GM21825 (cell line): ENCODE data around the gene CDC45.
"Not testable (repeated sequence)": the region's sequence is repeated elsewhere in the genome, so short reads cannot be mapped to it uniquely, and the experiment has no call there.

ENCODE experiments used
- ATAC-seq: cut with Tn5 transposase; IDR thresholded peaks from one replicate; pipeline ENCODE4 v1.9.1; 2021; ENCODE audit warnings: mild to moderate bottlenecking, moderate library complexity; ENCODE audit not compliant: unreplicated experiment

CDC45 gene, protein sequence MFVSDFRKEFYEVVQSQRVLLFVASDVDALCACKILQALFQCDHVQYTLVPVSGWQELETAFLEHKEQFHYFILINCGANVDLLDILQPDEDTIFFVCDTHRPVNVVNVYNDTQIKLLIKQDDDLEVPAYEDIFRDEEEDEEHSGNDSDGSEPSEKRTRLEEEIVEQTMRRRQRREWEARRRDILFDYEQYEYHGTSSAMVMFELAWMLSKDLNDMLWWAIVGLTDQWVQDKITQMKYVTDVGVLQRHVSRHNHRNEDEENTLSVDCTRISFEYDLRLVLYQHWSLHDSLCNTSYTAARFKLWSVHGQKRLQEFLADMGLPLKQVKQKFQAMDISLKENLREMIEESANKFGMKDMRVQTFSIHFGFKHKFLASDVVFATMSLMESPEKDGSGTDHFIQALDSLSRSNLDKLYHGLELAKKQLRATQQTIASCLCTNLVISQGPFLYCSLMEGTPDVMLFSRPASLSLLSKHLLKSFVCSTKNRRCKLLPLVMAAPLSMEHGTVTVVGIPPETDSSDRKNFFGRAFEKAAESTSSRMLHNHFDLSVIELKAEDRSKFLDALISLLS

DNA sequence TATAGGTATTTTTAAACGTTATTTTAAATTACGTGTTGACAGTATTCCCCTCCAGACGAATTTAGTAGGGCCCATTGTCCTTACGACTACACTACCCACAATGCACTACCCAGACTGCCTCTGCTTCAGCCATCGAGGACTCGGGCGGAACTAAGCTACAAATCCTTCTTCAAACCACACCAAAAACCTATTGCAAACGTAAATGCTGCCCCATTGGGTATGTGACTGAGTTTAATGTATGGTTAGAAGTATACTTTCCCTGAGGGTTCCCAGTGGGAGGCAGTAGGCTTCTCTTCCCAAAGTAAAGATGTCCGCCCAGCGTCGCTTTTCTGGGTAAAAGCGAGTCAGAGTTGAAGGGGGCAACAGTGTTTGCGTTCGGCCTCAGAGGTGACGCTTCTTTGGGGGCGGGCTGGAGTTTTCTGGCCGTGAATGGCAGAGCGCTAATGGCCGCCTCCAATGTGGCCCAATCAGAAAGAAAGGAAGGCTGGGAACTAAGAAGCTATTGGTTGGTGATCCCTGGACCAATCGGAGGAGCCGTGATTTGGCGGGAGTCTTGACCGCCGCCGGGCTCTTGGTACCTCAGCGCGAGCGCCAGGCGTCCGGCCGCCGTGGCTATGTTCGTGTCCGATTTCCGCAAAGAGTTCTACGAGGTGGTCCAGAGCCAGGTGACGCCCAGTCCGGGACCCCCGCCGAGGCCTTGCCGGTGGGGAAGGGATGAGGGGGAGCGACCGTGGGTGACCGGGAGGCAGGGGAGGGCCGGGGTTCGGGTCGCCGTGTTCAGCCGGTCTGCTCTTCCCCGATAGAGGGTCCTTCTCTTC is at the start of gene CDC45:
Gene CDC45, plus strand, starts transcription at position 566 of the 818 bp plus-strand sequence. Its CDS starts 49 bp downstream, at position 615.
- peak; percentile 76 for ATAC-seq

DNA sequence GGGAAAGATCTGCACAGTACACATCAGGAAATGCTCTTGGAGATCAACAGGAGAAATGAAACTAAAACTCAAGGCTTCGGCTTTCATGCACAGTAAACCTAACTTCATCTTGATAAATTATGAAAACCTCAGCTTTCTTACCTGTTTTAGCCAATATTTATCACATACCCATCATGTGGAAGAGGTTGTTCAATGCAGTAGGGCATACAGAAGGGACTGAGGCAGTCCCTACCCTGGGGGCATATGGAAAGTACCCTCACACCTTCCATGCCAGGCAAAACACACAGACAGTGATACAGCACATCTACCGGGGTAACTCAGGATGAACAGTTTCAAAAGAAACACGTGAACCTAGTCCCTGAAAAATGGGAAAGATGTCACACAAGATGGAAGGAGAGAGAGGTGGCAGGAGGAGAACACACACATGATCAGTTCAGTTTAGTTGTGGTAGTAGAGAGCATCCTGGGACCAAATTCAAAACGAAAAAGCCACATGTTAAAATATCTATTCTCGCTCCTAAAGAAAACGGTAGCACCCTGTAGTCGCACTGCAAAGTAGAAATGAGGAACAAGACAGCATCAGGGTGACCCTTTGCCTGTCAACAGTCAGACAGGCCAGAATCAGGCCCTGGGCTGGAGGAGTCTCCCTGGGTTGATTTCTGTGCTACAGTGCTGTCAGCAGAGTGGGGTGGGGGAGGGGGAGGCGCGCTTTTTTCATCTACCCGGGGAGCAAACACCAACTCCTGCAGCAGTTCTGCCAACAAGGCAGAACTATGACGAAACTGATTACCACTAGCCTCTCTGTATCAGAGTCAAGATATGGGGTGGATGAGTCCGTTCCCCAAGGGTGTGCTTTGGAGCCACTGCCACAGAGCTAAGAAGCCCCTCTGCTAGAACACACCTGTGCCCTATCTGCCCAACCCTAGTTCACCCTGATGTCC is 49.5 kb upstream of the CDC45 start:
- ATAC-seq, result no peak

GRCh38 chr22:19430890-19431541 is 48.7 kb upstream of the CDC45 start:
- ATAC-seq, result peak; percentile 14

GRCh38 chr22:19431649-19432132 is 48.0 kb upstream of the CDC45 start, which contains the start of gene HIRA:
Gene HIRA, minus strand, starts transcription at chr22:19431733. Its CDS starts 257 bp downstream, at chr22:19431476.
- peak; percentile 44 for ATAC-seq

DNA sequence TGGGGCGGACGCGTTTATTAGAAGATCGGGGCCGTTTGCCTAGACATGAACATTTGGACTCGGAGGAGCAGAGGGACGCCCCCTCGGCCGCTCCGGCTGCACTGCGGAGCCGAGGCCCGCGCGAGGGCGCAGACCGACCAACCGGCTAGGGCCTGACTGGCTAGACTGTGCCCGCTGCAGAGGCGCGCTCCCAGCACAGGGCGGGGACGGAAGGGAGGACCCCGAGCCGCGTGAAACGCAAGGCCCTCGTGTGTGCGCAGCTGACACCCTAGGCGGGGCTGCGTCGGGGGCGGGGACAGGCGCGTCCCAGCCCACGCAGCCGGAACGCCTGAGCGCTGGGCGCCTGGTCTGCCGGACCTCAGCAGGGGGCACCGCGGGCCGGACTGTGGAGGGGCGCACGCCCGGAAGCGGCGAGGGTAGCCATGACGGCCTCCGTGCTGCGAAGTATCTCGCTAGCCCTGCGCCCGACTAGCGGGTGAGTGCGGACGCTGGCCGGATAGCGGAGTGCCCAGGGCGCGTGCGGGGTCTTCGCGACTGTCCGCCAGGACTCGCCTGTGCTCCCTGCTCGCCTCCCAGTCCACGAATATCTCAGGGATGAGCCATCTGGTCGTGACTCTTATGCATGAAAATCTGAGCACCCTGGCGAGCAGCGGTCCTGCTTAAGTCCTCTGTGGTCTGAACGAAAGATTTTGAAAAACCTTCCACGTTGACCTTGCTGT is 47.4 kb upstream of the CDC45 start, which contains the start of gene MRPL40:
Gene MRPL40, plus strand, starts transcription at position 413 of the 719 bp plus-strand sequence. Its CDS starts 10 bp downstream, at position 423.
- peak; percentile 67 for ATAC-seq

DNA sequence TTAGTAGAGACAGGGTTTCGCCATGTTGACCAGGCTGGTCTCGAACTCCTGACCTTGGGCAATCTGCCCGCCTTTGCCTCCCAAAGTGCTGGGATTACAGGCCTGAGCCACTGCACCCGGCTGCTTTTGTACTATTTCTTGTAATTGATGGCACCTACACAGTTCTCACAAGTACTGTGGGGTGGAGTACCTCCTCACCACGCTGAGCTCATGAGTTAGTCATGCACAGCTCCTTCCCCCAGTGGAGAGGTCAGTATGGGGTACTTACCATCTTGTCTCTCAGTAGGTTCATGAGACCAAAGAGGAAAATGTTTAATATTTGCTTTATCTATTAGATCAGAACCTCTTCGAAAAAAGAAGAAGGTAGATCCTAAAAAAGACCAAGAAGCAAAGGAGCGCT is 45.3 kb upstream of the CDC45 start:
- no peak for ATAC-seq

DNA sequence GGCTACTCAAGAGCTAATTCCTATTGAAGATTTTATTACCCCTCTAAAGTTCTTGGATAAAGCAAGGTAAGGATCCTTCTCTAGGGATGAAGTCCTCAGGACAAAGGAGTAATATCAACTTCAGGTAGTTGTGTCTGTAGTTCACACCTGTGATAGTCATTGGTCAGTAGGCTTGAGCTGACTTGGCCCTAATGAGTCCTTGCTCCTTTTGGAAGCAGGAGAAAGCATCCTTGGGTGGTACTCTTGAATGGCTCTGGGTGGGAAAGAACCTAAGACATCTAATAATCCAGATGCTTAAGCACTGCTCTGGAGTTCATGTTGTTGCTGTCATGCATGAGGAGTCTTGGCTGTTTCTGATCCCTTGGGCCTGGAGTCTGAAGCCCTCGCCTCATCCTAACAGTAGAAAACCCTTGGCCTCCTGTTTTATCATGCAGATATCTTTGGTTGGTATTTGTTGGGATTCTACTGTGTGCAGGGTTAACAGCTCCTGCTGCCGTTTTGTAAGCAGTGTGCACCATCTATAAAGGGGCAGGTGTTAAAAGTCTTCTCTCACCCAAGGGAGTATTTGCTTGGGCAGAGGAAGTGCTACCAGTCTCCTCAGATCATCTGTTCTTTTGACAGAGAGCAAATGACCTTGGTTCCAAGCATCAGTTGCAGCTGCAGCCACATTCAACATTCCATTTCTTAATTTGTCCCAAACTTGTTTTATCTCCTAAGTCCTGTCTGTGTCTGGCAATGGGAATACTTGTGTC is 44.7 kb upstream of the CDC45 start:
- no peak for ATAC-seq

- not testable (repeated sequence) for ATAC-seq
Observed at GRCh38 chr22:19436444-19437161, 43.1 kb upstream of the CDC45 start.

- no peak for ATAC-seq
Observed at GRCh38 chr22:19438298-19438697, 41.4 kb upstream of the CDC45 start.

DNA sequence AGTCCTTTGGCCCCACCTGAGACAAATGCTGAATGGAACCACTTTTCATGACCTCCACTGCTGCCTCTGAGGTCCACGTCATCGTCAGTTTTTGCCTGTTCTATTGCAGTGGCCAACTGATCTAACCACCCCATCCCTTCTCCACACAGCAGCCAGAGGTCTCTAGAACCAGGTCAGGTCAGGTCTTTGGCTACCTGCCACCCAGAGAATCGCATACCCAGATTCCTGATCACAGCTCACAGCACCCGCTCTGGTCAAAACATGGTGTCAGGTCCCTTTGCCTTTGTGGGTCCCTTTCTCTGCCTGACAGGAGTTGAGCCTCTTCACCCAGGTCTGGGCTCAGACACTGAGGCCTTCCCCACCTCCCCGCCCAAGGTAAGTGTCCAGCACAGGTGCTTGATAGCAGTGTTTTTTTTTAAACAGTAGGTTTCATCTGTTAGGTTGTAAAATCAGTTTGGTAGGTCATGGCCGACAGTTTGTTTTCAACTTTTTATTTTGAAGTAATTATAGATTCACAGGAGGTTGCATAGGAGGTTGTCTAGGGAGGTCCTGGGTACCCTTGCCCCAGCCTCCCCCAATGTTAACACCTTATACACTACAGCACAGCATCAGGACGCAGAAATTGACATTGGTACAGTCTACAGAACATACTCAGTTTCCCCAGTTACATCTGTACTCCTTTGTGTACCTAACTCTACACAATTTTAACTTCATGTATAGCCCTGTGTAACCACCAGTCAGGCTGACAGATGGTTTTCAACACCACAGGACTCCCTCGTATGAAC is 39.1 kb upstream of the CDC45 start:
- ATAC-seq, result no peak

- ATAC-seq, result no peak
Observed at GRCh38 chr22:19442166-19442565, 37.6 kb upstream of the CDC45 start.

GRCh38 chr22:19443544-19444211 is 36.0 kb upstream of the CDC45 start:
- no peak for ATAC-seq

DNA sequence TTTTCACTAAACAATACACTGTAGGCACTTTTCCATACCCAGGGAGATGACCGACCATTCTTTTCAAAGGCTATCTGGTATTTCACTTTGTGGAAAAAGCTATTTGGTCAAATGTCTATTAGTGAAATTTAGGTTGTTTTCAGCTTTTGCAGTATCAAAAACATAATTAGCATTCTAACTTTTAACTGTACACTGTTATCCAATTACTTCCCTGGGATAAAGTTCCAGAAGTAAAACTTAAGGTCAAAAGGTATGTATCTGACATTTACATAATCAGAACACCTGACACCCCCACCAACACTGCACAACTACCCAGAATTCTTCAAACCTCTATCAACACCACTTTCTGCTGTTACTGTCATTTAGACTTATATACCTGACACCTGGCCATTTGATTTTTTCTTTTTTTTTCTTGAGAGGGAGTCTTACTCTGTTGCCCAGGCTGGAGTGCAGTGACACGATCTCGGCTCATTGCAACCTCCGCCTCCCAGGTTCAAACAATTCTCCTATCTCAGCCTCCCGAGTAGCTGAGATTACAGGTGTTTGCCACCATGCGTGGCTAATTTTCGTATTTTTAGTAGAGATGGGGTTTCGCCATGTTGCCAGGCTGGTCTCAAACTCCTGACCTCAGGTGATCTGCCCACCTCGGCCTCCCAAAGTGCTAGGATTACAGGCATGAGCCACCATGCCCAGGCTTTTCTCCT is 34.3 kb upstream of the CDC45 start:
- ATAC-seq, result not testable (repeated sequence)

DNA sequence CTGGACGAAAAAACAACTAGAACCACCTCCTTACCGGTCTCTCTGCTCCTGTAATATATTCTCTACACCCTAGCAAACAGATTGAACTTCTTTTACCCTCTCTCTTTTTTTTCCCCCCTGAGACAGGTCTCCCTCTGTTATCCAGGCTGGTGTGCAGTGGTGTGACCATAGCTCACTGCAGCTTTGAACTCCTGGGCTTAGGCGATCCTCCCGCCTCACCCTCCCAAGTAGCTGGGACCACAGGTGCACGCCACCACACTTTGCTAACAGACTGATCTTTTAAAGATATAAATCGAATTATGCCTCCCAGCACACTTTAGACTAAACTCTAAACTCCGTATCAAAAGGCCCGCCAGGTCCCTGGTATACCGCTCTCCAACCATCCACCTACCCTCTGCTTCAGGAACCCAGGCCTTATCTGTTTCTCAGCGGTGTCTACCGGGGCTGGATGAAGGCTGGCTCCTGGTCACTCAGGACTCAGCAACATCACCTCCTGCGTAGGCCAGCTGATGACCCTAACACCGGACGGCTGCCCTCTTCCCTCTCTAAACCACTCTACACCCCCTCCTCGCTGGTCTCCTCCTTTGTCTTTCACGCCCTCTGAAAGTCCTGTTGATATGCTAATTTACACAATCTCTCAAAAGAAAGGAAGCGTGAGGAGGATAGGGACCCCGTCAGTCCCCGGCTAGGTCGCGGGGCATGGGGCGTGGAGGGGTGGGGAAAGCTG is 33.0 kb upstream of the CDC45 start:
- no peak for ATAC-seq
